Astrocyte (in vitro differentiated cells and primary cell): ENCODE measurements around the gene IFITM10. TPM values are rescaled to one million over a fixed set of nuclear protein-coding genes. Genes with fewer than 3 reads are reported as not detected.

Experiments used
- DNase-seq: peaks from one replicate; pipeline ENCODE4 v3.0.0-alpha.2; 2010; ENCODE audit warnings: low read depth
- FAIRE-seq: peaks from 2 replicates; lab custom pipeline; 2011; peaks lifted over from hg19 to GRCh38; lab: Jason Lieb, UNC
- H2AFZ ChIP-seq: 2 replicates; pipeline ENCODE4 v1.6.0; 2012; ENCODE audit warnings: low read depth, low read length, inconsistent platforms
- H3K27ac ChIP-seq: 2 replicates; pipeline ENCODE4 v1.5.1; 2011; ENCODE audit warnings: low read depth, low read length, inconsistent platforms
- H3K27me3 ChIP-seq: 2 replicates; pipeline ENCODE4 v1.6.0; 2011; ENCODE audit warnings: low read length, inconsistent platforms; ENCODE audit not compliant: insufficient read depth
- H3K36me3 ChIP-seq: 2 replicates; pipeline ENCODE4 v1.5.1; 2011; ENCODE audit warnings: low read length, inconsistent platforms; ENCODE audit not compliant: insufficient read depth
- H3K4me1 ChIP-seq: 2 replicates; pipeline ENCODE4 v1.5.1; 2011; ENCODE audit warnings: low read length, inconsistent platforms; ENCODE audit not compliant: insufficient read depth
- H3K4me2 ChIP-seq: 2 replicates; pipeline ENCODE4 v1.6.0; 2012; ENCODE audit warnings: low read length, inconsistent platforms
- H3K4me3 ChIP-seq: 2 replicates; pipeline ENCODE4 v1.5.1; 2011; ENCODE audit warnings: low read depth, mild to moderate bottlenecking, low read length, inconsistent platforms; ENCODE audit not compliant: insufficient read depth
- H3K79me2 ChIP-seq: 2 replicates; pipeline ENCODE4 v1.6.0; 2012; ENCODE audit warnings: mild to moderate bottlenecking, low read length, inconsistent platforms; ENCODE audit not compliant: insufficient read depth
- H3K9ac ChIP-seq: 2 replicates; pipeline ENCODE4 v1.6.0; 2012; ENCODE audit warnings: mild to moderate bottlenecking, low read length, inconsistent platforms
- H3K9me3 ChIP-seq: 2 replicates; pipeline ENCODE4 v1.5.1; 2012; ENCODE audit warnings: low read depth, mild to moderate bottlenecking, low read length, inconsistent platforms; ENCODE audit not compliant: insufficient read depth
- H4K20me1 ChIP-seq: 2 replicates; pipeline ENCODE4 v1.6.0; 2012; ENCODE audit warnings: low read length, inconsistent platforms; ENCODE audit not compliant: insufficient read depth
- H3K27ac Mint-ChIP-seq: one replicate; pipeline ENCODE4 v1.8.0; 2021; ENCODE audit warnings: mild to moderate bottlenecking, mixed read lengths; ENCODE audit not compliant: unreplicated experiment
- H3K27me3 Mint-ChIP-seq: one replicate; pipeline ENCODE4 v1.8.0; 2021; ENCODE audit warnings: low read depth, mixed read lengths; ENCODE audit not compliant: unreplicated experiment
- H3K36me3 Mint-ChIP-seq: one replicate; pipeline ENCODE4 v1.8.0; 2021; ENCODE audit warnings: low read depth, mixed read lengths; ENCODE audit not compliant: unreplicated experiment
- H3K4me1 Mint-ChIP-seq: one replicate; pipeline ENCODE4 v1.8.0; 2021; ENCODE audit warnings: low read depth, mixed read lengths; ENCODE audit not compliant: unreplicated experiment
- H3K4me3 Mint-ChIP-seq: one replicate; pipeline ENCODE4 v1.8.0; 2021; ENCODE audit warnings: mild to moderate bottlenecking, moderate library complexity, mixed read lengths; ENCODE audit not compliant: unreplicated experiment
- H3K9me3 Mint-ChIP-seq: one replicate; pipeline ENCODE4 v1.8.0; 2021; ENCODE audit warnings: mild to moderate bottlenecking, mixed read lengths; ENCODE audit not compliant: unreplicated experiment
- CTCF ChIP-seq: IDR thresholded peaks from 2 replicates; pipeline ENCODE4 v1.5.1; 2011; ENCODE audit warnings: low read depth, mild to moderate bottlenecking, inconsistent platforms, low read length, moderate library complexity; ENCODE audit not compliant: insufficient read depth
- EZH2 ChIP-seq: IDR thresholded peaks from 2 replicates; pipeline ENCODE4 v1.6.1; 2012; ENCODE audit warnings: mild to moderate bottlenecking, low read length, inconsistent platforms; ENCODE audit not compliant: insufficient read depth
- total RNA-seq: library from RNA; stranded (reverse); gene quantifications from 2 replicates; pipeline ENCODE4 v1.2.1, GENCODE V29; 2021

IFITM10 gene
- total RNA-seq, 1 donor from 2014 or later = 2.0 TPM

- Mint-ChIP-seq H3K27ac (no peak overlapping the region), H3K4me1 (no peaks in the 10 kb centered on the region), H3K9me3 (peaks cover 19% of the 10 kb centered on the region), H3K36me3 (peaks cover 5% of the 10 kb centered on the region), H3K4me3 (no peak overlapping the region), H3K27me3 (peaks cover 32% of the 10 kb centered on the region)
- no peaks in the 10 kb centered on the region for H3K27me3 ChIP-seq
- no peak overlapping the region for H3K27ac ChIP-seq
- H4K20me1 ChIP-seq = peaks cover 14% of the 10 kb centered on the region
- no peak overlapping the region for H3K4me2 ChIP-seq
- no peak overlapping the region for H2AFZ ChIP-seq
- FAIRE-seq = no peak
- H3K9me3 ChIP-seq = peaks cover 15% of the 10 kb centered on the region
- no peaks in the 10 kb centered on the region for H3K4me1 ChIP-seq
- no peaks in the 10 kb centered on the region for H3K36me3 ChIP-seq
- H3K79me2 ChIP-seq = no peaks in the 10 kb centered on the region
- H3K9ac ChIP-seq = no peak overlapping the region
- H3K4me3 ChIP-seq = no peak overlapping the region
- TF ChIP-seq EZH2 (no peak), CTCF (no peak)
- no peak for DNase-seq
Observed at GRCh38 chr11:1741741-1742140, 8.7 kb downstream of the IFITM10 start.

GRCh38 chr11:1740786-1741530 is 9.4 kb downstream of the IFITM10 start:
- no peak for TF ChIP-seq CTCF
- TF ChIP-seq EZH2 = no peak
- no peaks in the 10 kb centered on the region for H3K4me1 Mint-ChIP-seq
- no peak overlapping the region for H3K27ac Mint-ChIP-seq
- FAIRE-seq (no peak), DNase-seq (no peak)
- H3K36me3 Mint-ChIP-seq = peaks cover 3% of the 10 kb centered on the region
- Histone ChIP-seq H3K4me3 (no peak overlapping the region), H3K36me3 (no peaks in the 10 kb centered on the region), H3K4me2 (no peak overlapping the region), H3K9me3 (peaks cover 18% of the 10 kb centered on the region), H3K27me3 (no peaks in the 10 kb centered on the region), H3K27ac (no peak overlapping the region), H3K9ac (no peak overlapping the region), H4K20me1 (peaks cover 8% of the 10 kb centered on the region), H3K4me1 (no peaks in the 10 kb centered on the region), H2AFZ (no peak overlapping the region), H3K79me2 (no peaks in the 10 kb centered on the region)
- H3K9me3 Mint-ChIP-seq = peaks cover 27% of the 10 kb centered on the region
- no peak overlapping the region for H3K4me3 Mint-ChIP-seq
- peaks cover 40% of the 10 kb centered on the region for H3K27me3 Mint-ChIP-seq

GRCh38 chr11:1739576-1739975 is 10.8 kb downstream of the IFITM10 start:
- Histone ChIP-seq H3K27me3 (no peaks in the 10 kb centered on the region), H3K27ac (no peak overlapping the region), H3K36me3 (no peaks in the 10 kb centered on the region), H3K4me3 (no peak overlapping the region), H3K4me2 (no peak overlapping the region), H4K20me1 (no peaks in the 10 kb centered on the region), H3K79me2 (no peaks in the 10 kb centered on the region), H3K9me3 (peaks cover 17% of the 10 kb centered on the region), H3K9ac (no peak overlapping the region), H2AFZ (no peak overlapping the region), H3K4me1 (no peaks in the 10 kb centered on the region)
- no peak for FAIRE-seq
- no peaks in the 10 kb centered on the region for H3K4me1 Mint-ChIP-seq
- TF ChIP-seq CTCF (no peak), EZH2 (no peak)
- peaks cover 46% of the 10 kb centered on the region for H3K27me3 Mint-ChIP-seq
- H3K4me3 Mint-ChIP-seq = no peak overlapping the region
- DNase-seq = no peak
- peaks cover 30% of the 10 kb centered on the region for H3K9me3 Mint-ChIP-seq
- peaks cover 5% of the 10 kb centered on the region for H3K36me3 Mint-ChIP-seq
- no peak overlapping the region for H3K27ac Mint-ChIP-seq
